Measurements from ENCODE around the gene SSUH2. TPM values are rescaled to one million over a fixed set of nuclear protein-coding genes. Genes with fewer than 3 reads are reported as not detected.
A peak's percentile ranks its signal among the peaks of the same experiment; 100 is the strongest.

SSUH2 gene
- total and polyA plus RNA-seq, 9 of the 15 experiments (the other 6 are each of a cell fraction or from before 2014, with no cell fraction given), result 0.04 to 0.17 (median 0.04) TPM; not detected in 6

DNA sequence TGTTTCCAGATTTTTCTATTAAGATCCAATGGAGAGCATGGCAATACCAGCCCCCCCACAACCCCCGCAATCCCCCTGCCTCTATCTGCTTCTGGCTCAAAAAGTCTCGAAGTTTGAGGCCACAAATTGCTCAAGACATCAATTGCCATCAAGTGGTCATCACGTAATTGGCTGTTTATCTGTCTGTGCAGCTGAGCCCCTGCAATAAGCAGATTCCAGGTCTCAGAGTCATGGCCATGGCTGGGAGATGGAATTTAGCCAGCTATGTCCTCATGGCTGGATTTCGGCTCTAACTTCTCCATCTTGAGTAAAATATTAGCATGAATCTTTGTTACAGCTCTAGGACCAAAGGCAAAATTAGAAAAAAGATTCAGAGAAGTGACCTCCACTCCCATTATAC is 22.7 kb downstream of the SSUH2 start:
- H2AFZ ChIP-seq (ENCODE audit: low read depth, low read length), result no peak overlapping the region
- no peaks in the 10 kb centered on the region for H3K36me3 ChIP-seq (ENCODE audit: control insufficient read depth, insufficient read depth, low read length)
- no peak overlapping the region for H3K27ac ChIP-seq (ENCODE audit: extremely low read depth, low read depth, low read length)
- 0% methylated on average over 4 of the region's 4 CpGs for WGBS (ENCODE audit: insufficient coverage, low coverage, missing lambda C conversion rate)
- no peak for DNase-seq (ENCODE audit: extremely low read depth in 1 of 4, low spot score in 3 of 4)
- TF ChIP-seq, protein P1, sequence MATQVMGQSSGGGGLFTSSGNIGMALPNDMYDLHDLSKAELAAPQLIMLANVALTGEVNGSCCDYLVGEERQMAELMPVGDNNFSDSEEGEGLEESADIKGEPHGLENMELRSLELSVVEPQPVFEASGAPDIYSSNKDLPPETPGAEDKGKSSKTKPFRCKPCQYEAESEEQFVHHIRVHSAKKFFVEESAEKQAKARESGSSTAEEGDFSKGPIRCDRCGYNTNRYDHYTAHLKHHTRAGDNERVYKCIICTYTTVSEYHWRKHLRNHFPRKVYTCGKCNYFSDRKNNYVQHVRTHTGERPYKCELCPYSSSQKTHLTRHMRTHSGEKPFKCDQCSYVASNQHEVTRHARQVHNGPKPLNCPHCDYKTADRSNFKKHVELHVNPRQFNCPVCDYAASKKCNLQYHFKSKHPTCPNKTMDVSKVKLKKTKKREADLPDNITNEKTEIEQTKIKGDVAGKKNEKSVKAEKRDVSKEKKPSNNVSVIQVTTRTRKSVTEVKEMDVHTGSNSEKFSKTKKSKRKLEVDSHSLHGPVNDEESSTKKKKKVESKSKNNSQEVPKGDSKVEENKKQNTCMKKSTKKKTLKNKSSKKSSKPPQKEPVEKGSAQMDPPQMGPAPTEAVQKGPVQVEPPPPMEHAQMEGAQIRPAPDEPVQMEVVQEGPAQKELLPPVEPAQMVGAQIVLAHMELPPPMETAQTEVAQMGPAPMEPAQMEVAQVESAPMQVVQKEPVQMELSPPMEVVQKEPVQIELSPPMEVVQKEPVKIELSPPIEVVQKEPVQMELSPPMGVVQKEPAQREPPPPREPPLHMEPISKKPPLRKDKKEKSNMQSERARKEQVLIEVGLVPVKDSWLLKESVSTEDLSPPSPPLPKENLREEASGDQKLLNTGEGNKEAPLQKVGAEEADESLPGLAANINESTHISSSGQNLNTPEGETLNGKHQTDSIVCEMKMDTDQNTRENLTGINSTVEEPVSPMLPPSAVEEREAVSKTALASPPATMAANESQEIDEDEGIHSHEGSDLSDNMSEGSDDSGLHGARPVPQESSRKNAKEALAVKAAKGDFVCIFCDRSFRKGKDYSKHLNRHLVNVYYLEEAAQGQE (IDR thresholded peaks at IDR 0.05; ENCODE audit: borderline replicate concordance), result no peak
- TF ChIP-seq, protein P1 (CRISPR knock-in tag; IDR thresholded peaks at IDR 0.05; ENCODE audit: low read depth), result no peak
- TF ChIP-seq ZNF24 (IDR thresholded peaks at IDR 0.05), result no peak
- 0 out of 2 replicates have a peak, but pooled peaks have one; percentile 8 for TF ChIP-seq CBFA2T2 (conservative IDR thresholded peaks at IDR 0.05)
- no peak for ATAC-seq
- intact Hi-C loops (cut with micrococcal nuclease) (loop anchor here (10.0 kb wide), 1 partner anchor 297 kb away; no protein-coding TSS in a partner anchor), in situ Hi-C loops (cut with MboI) (no loop called here)
- H3K9me3 ChIP-seq (replicated peaks; ENCODE audit: control insufficient read depth, insufficient read depth, low read depth, low read length), result no peaks in the 10 kb centered on the region
- H3K4me3 ChIP-seq, result no peak overlapping the region
- H3K79me2 ChIP-seq (ENCODE audit: control insufficient read depth, insufficient read depth, low read length), result no peaks in the 10 kb centered on the region
- H3K9ac ChIP-seq (ENCODE audit: insufficient read depth in 1 of 2, low read depth in 2 of 2, low read length in 2 of 2), result no peak overlapping the region
- ChIA-PET POLR2A (no interaction called here), CTCF (ENCODE audit: low intra/inter-chr PET ratio) (interaction anchor here (0.7 to 1.6 kb wide), 2 partner anchors 170 to 180 kb away, joined by 3 to 12 read pairs; no protein-coding TSS in a partner anchor)
- peaks cover 0 to 3% of the 10 kb centered on the region in 2 experiments; a peak in 2 of 5 replicates for H3K4me1 ChIP-seq (replicated peaks in 1 of 2; ENCODE audit: control insufficient read depth in 2 of 2, insufficient read depth in 2 of 2, low read length in 2 of 2)
- peaks cover 0 to 28% of the 10 kb centered on the region in 2 experiments; a peak in 2 of 5 replicates for H3K27me3 ChIP-seq (ENCODE audit: control insufficient read depth in 2 of 2, insufficient read depth in 2 of 2, low read length in 2 of 2)
- no peaks in the 10 kb centered on the region; the same call in 1 of the 2 replicates for H4K20me1 ChIP-seq (replicated peaks; ENCODE audit: control insufficient read depth, insufficient read depth, low read length)
- no peaks in the 10 kb centered on the region for H3K9me1 ChIP-seq (ENCODE audit: control insufficient read depth, insufficient read depth, low read length)
- H3K4me2 ChIP-seq (ENCODE audit: insufficient read depth, low read length), result no peak overlapping the region
- FAIRE-seq, result no peak
- no TSS peak for BruUV-seq (replicated peaks)

Measured in K562 (cell line).